ENCODE data around the gene PHETA1.
A peak's percentile ranks its signal among the peaks of the same experiment; 100 is the strongest.

Gene PHETA1, protein sequence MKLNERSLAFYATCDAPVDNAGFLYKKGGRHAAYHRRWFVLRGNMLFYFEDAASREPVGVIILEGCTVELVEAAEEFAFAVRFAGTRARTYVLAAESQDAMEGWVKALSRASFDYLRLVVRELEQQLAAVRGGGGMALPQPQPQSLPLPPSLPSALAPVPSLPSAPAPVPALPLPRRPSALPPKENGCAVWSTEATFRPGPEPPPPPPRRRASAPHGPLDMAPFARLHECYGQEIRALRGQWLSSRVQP

DNA sequence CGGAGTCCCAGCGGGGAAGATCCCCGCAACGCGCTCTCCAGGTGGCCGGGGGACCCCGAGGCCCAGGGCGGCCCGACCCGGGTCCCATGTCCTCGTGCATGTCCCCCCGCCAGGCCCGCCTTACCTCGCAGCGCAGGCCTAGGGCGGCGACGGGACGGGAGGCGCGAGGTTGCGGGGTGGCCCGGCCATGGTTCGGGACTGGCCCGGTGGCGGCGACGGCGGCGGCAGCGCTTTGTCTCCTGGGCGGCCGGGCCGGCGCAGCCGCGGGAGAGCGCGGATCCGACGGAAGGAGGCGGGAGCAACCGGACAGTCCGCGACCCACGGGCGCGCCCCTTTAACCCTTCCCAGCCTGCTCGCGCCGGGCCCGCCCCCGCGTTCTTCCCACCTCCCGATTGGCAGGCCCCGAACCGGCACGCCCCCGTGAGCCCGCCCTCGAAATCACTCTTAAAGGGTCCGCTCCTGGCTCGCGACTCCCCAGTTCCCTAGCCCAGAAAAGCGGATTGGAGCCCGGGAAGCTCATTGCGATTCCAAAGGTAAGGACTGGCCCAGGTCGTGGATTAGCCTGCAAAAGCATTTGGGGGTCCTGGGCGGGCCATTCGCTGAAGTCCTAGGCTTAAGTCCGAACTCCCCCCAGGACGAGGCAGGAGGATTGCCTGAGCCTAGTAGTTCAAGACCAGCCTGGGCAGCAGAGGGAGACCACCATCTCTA lies at the start of gene PHETA1:
Gene PHETA1, minus strand, starts transcription at position 308 of the 708 bp plus-strand sequence. CDS start 5,668 bp downstream, outside the sequence.
- peak; percentile 96 for DNase-seq (ENCODE audit: low read depth)
- H3K4me3 ChIP-seq (ENCODE audit: low read length): peak within 1 kb of the TSS; percentile 94
- H3K9me3 ChIP-seq (ENCODE audit: control insufficient read depth, low read length): no peaks in the 10 kb centered on the region
- H3K4me1 ChIP-seq (ENCODE audit: control insufficient read depth, insufficient read depth, low read length): peaks cover 18% of the 10 kb centered on the region
- no peaks in the 10 kb centered on the region for H3K36me3 ChIP-seq (ENCODE audit: control insufficient read depth, insufficient read depth, low read length, severe bottlenecking)
- peak within 1 kb of the TSS; percentile 93 for H3K9ac ChIP-seq (ENCODE audit: low read length)
- peaks cover 5% of the 10 kb centered on the region for H3K27me3 ChIP-seq (replicated peaks; ENCODE audit: control insufficient read depth, insufficient read depth, low read length)

DNA sequence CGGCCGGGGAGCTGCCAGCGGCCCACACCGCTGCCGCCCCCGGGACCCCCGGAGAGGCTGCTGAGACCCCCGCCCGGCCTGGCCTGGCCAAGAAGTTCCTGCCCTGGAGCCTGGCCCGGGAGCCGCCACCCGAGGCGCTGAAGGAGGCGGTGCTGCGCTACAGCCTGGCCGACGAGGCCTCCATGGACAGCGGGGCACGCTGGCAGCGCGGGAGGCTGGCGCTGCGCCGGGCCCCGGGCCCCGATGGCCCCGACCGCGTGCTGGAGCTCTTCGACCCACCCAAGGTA lies 49.6 kb upstream of the PHETA1 start:
- H3K27me3 ChIP-seq (replicated peaks; ENCODE audit: control insufficient read depth, insufficient read depth, low read length): no peaks in the 10 kb centered on the region
- H3K4me3 ChIP-seq (ENCODE audit: low read length): no peak overlapping the region
- no peak overlapping the region for H3K9ac ChIP-seq (ENCODE audit: low read length)
- no peaks in the 10 kb centered on the region for H3K9me3 ChIP-seq (ENCODE audit: control insufficient read depth, low read length)
- peaks cover 24% of the 10 kb centered on the region for H3K36me3 ChIP-seq (ENCODE audit: control insufficient read depth, insufficient read depth, low read length, severe bottlenecking)
- peaks cover 10% of the 10 kb centered on the region for H3K4me1 ChIP-seq (ENCODE audit: control insufficient read depth, insufficient read depth, low read length)
- no peak for DNase-seq (ENCODE audit: low read depth)

DNA sequence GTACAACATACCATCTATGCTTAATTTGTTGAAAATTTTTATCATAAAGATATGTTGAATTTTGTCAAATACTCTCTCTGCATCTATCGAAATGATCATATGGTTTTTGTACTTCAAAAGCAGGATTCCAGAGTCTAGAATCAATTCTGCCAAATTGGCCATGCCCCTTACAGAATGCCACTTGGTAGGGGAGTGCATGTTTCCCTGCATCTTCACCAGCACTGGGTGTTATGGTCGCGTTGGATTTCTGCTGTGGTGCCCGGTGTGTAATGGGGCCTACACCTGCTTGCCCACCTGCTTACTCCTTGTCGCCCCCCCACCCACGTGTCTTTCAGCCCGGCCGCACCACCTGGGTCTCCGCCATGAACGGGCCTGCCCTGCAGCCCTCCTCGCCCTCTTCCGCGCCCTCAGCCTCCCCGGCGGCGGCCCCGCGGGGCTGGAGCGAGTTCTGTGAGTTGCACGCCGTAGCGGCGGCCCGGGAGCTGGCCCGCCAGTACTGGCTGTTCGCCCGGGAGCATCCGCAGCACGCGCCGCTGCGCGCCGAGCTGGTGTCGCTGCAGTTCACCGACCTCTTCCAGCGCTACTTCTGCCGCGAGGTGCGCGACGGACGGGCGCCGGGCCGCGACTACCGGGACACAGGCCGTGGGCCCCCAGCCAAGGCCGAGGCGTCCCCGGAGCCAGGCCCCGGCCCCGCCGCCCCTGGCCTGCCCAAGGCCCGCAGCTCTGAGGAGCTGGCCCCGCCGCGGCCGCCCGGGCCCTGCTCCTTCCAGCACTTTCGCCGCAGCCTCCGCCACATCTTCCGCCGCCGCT lies 49.1 kb upstream of the PHETA1 start:
- Histone ChIP-seq H3K36me3 (ENCODE audit: control insufficient read depth, insufficient read depth, low read length, severe bottlenecking) (peaks cover 24% of the 10 kb centered on the region), H3K27me3 (replicated peaks; ENCODE audit: control insufficient read depth, insufficient read depth, low read length) (no peaks in the 10 kb centered on the region), H3K9ac (ENCODE audit: low read length) (no peak overlapping the region), H3K4me3 (ENCODE audit: low read length) (no peak overlapping the region), H3K4me1 (ENCODE audit: control insufficient read depth, insufficient read depth, low read length) (peaks cover 15% of the 10 kb centered on the region), H3K9me3 (ENCODE audit: control insufficient read depth, low read length) (no peaks in the 10 kb centered on the region)
- DNase-seq (ENCODE audit: low read depth): no peak

DNA sequence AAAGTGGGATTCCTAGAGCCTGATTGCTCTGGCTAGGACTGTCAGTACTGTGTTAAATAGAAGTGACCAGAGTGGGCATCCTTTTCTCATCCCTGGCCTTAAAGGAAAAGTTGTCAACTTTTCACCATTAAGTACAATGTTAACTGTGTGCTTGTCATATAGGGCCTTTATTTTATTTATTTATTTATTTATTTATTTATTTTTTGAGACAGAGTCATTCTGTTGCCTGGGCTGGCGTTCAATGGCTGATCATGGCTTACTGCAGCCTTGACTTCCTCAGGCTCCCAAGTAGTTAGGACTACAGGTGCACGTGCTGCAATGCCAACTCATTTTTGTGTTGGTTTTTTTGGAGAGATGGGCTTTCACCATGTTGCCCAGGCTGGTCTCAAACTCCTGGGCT lies 48.4 kb upstream of the PHETA1 start:
- H3K4me1 ChIP-seq (ENCODE audit: control insufficient read depth, insufficient read depth, low read length): peaks cover 22% of the 10 kb centered on the region
- H3K27me3 ChIP-seq (replicated peaks; ENCODE audit: control insufficient read depth, insufficient read depth, low read length): no peaks in the 10 kb centered on the region
- H3K9me3 ChIP-seq (ENCODE audit: control insufficient read depth, low read length): no peaks in the 10 kb centered on the region
- no peak overlapping the region for H3K9ac ChIP-seq (ENCODE audit: low read length)
- H3K4me3 ChIP-seq (ENCODE audit: low read length): no peak overlapping the region
- DNase-seq (ENCODE audit: low read depth): no peak
- peaks cover 24% of the 10 kb centered on the region for H3K36me3 ChIP-seq (ENCODE audit: control insufficient read depth, insufficient read depth, low read length, severe bottlenecking)

DNA sequence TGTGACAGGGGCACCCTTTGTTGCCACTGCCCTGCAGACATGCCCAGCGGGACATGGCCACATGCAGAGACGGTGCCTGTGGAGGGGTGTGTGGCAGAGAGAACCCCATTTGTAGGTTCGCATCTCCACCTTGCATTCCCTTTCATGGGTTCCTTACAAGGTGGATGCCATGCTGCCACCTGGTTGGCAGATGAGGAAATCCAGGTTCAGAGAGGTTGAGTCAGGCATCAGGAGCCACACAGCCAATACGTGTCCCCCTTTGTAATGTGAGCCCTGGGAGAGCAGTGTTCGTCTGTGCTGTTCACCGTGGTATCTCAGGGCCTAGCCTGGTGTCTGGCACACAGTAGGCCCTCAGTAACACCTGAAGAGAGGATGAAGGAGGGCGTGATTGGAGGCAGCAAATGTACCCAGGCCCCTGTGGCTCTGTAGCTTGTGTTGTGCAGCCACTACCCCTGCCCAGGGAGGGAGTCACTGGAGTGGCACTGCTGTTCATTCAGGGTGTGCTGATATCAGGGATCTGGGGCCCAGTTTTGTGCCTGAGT lies 45.9 kb upstream of the PHETA1 start:
- peaks cover 46% of the 10 kb centered on the region for H3K4me1 ChIP-seq (ENCODE audit: control insufficient read depth, insufficient read depth, low read length)
- no peaks in the 10 kb centered on the region for H3K27me3 ChIP-seq (replicated peaks; ENCODE audit: control insufficient read depth, insufficient read depth, low read length)
- H3K36me3 ChIP-seq (ENCODE audit: control insufficient read depth, insufficient read depth, low read length, severe bottlenecking): peaks cover 13% of the 10 kb centered on the region
- H3K4me3 ChIP-seq (ENCODE audit: low read length): no peak overlapping the region
- DNase-seq (ENCODE audit: low read depth): no peak
- no peaks in the 10 kb centered on the region for H3K9me3 ChIP-seq (ENCODE audit: control insufficient read depth, low read length)
- no peak overlapping the region for H3K9ac ChIP-seq (ENCODE audit: low read length)

DNA sequence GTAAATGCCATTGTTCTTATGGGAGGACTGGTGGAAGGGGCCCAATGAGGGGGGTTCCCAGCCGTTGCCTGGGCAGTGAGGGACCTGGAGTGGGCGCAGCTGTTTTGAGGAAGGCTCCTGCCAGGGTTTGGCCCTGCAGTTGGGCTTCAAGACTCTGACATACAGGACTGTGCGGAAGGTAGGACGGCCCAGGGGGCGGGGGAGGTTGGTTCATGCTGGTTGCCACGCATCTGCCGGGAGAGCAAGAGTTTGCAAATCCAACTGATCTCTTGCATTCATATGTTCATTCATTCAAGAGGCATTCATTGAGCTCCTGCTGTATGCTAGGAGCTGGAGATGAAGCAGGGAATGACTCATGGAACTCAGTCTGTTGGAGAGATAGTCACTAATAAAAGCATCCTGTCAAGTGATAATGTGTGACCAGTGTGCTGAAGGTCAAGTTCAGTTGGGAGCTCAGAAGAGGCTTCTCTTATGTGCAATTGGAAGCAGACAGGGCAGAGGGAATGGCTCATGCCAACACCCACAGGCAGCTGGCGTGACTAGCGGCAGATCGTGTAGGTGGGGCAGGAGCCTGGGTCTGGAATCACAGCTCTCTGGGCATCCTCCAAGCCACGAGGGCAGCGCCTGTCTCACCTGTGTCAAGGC lies 44.7 kb upstream of the PHETA1 start:
- Histone ChIP-seq H3K4me3 (ENCODE audit: low read length) (no peak overlapping the region), H3K9me3 (ENCODE audit: control insufficient read depth, low read length) (no peaks in the 10 kb centered on the region), H3K36me3 (ENCODE audit: control insufficient read depth, insufficient read depth, low read length, severe bottlenecking) (peaks cover 4% of the 10 kb centered on the region), H3K27me3 (replicated peaks; ENCODE audit: control insufficient read depth, insufficient read depth, low read length) (no peaks in the 10 kb centered on the region), H3K9ac (ENCODE audit: low read length) (no peak overlapping the region), H3K4me1 (ENCODE audit: control insufficient read depth, insufficient read depth, low read length) (peaks cover 56% of the 10 kb centered on the region)
- DNase-seq (ENCODE audit: low read depth): peak; percentile 52

DNA sequence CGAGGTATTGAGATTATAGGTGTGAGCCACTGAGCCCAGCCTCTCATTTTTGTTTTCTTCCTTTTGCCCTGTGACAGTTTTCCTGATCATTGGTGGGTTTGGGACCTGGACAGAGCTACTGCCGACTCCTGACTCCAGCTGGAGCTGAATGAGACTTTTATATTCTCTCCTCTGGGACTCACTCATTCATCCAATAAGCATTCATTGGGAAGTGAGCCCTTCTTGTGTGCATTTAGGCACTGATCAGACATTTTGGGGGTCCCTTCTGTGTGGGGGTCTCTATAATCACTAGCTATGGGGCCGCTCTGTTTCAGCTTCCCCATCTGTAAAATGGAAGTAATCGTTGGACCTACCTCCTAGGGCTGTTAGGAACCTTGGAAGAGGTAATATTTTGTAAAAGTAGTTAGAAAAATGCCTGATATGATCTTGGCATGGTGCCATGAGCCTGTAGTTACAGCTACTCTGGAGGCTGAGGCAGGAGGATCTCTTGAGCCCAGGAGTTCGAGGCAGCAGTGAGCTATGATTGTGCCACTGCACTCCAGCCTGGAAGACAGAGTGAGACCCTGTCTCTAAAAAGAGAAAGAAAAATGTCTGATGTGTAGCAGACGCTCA lies 44.0 kb upstream of the PHETA1 start:
- DNase-seq (ENCODE audit: low read depth): no peak
- Histone ChIP-seq H3K4me1 (ENCODE audit: control insufficient read depth, insufficient read depth, low read length) (peaks cover 59% of the 10 kb centered on the region), H3K36me3 (ENCODE audit: control insufficient read depth, insufficient read depth, low read length, severe bottlenecking) (peaks cover 4% of the 10 kb centered on the region)

DNA sequence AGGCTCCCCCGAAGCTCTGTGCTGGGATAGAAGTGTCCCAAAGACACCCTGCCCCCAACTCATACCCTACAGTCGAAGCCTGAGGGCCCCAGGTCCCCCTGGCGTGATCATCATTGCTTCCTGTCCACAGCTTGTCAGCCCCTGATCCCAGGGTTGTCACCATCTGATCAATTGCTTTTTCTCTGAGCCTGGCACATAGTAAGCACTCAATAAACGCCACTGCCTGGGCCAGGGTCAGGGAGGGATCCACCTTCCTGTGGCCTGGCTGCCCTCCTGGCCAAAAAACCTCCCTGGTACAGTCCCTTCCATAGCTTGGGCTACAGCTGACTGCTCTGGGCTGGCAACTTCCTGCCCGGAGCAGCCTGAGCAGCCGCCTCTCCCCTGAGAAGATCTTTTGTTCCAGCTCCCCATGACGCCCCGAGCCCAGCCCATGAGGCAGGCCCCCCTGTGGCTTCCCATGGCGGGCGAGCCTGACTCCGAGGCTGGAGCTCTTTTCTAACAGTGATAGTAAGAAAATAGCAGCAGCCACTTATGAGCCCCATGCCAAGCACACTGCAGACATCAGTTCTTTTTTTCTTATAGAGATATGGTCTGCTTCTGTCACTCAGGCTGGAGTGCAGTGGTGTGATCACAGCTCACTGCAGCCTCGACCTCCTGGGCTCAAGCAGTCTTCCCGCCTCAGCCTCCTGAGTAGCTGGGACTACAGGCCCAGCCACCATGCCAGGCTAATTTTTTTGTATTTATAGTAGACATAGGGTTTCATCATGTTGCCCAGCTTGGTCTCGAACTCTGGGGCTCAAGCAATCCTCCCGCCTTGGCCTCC lies 43.3 kb upstream of the PHETA1 start:
- Histone ChIP-seq H3K36me3 (ENCODE audit: control insufficient read depth, insufficient read depth, low read length, severe bottlenecking) (peaks cover 4% of the 10 kb centered on the region), H3K9ac (ENCODE audit: low read length) (peak overlapping the region; percentile 15), H3K27me3 (replicated peaks; ENCODE audit: control insufficient read depth, insufficient read depth, low read length) (no peaks in the 10 kb centered on the region), H3K4me1 (ENCODE audit: control insufficient read depth, insufficient read depth, low read length) (peaks cover 67% of the 10 kb centered on the region), H3K9me3 (ENCODE audit: control insufficient read depth, low read length) (no peaks in the 10 kb centered on the region), H3K4me3 (ENCODE audit: low read length) (no peak overlapping the region)
- no peak for DNase-seq (ENCODE audit: low read depth)

More for the DNA sequence above, 44.0 kb upstream of the PHETA1 start:
- no peaks in the 10 kb centered on the region for H3K27me3 ChIP-seq (replicated peaks; ENCODE audit: control insufficient read depth, insufficient read depth, low read length)
- H3K4me3 ChIP-seq (ENCODE audit: low read length): no peak overlapping the region
- peak overlapping the region; percentile 15 for H3K9ac ChIP-seq (ENCODE audit: low read length)
- no peaks in the 10 kb centered on the region for H3K9me3 ChIP-seq (ENCODE audit: control insufficient read depth, low read length)

DNA sequence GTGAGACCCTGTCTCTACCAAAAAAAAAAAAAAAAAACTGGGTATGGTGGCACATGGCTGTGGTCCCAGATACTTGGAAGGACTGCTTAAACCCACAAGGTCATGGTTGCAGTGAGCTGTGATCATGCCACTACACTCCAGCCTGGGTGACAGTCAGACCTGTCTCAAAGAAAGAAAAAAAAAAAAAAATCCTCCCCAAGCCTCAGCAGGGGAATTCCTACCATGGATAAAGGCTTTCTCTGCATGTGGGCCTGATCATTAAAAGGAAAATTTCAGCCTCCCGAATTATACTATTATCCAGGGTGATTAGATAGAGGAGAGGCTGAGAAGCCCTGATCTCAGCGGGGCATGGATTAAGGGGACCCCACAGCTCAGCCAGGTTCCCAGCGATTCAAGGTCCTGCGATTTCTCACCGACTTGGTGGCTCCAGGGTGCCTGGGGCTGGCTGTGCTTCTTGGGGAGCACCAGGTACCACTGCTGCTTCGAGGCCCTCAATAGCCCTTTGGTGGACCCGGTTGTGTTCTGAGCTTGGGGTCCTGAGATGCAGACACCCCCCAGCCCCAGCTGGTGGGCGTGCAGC lies 42.4 kb upstream of the PHETA1 start:
- H3K9ac ChIP-seq (ENCODE audit: low read length): peak overlapping the region; percentile 28
- no peak for DNase-seq (ENCODE audit: low read depth)
- peaks cover 74% of the 10 kb centered on the region for H3K4me1 ChIP-seq (ENCODE audit: control insufficient read depth, insufficient read depth, low read length)
- H3K27me3 ChIP-seq (replicated peaks; ENCODE audit: control insufficient read depth, insufficient read depth, low read length): no peaks in the 10 kb centered on the region
- H3K4me3 ChIP-seq (ENCODE audit: low read length): no peak overlapping the region
- no peaks in the 10 kb centered on the region for H3K36me3 ChIP-seq (ENCODE audit: control insufficient read depth, insufficient read depth, low read length, severe bottlenecking)
- no peaks in the 10 kb centered on the region for H3K9me3 ChIP-seq (ENCODE audit: control insufficient read depth, low read length)
